ENCODE results near the gene PDIK1L. TPM values are rescaled to one million over a fixed set of nuclear protein-coding genes. Genes with fewer than 3 reads are reported as not detected.

Gene PDIK1L
- total and polyA plus RNA-seq, 10 donors = 2.5 to 14.1 (median 10.5) TPM

DNA sequence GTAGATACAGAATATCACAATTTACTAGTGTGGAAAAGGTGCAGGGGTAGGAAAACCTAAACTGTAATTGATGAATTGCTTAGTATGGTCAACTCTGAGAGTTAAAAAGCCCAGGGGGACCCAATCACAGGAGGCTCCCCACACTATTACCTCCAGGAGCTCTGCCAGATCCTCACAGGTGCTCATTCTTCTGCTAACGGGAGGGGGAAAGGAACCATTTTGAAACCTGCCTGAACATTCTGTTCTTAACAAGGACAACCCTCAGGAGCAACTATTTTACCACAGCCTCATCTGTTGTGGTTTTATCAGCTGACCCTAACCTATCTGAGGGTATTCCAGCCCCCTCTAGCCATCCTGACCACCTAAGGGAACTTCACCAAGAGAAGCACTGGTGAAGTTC is 19.1 kb downstream of the PDIK1L start:
- 65 to 89% (median 71%) methylated on average over 1 of the region's 1 CpG for WGBS, 5 donors
- Histone ChIP-seq H3K36me3 (no peaks in the 10 kb centered on the region), H3K9me3 (peaks cover 0 to 10% (median 0%) of the 10 kb centered on the region in 8 donors), H3K4me1 (peaks cover 0 to 29% (median 23%) of the 10 kb centered on the region in 6 donors), H3K27me3 (replicated peaks in 1 of 7) (no peaks in the 10 kb centered on the region), H3K27ac (no peak overlapping the region), H3K4me3 (no peak overlapping the region)
- TF ChIP-seq, protein P1, sequence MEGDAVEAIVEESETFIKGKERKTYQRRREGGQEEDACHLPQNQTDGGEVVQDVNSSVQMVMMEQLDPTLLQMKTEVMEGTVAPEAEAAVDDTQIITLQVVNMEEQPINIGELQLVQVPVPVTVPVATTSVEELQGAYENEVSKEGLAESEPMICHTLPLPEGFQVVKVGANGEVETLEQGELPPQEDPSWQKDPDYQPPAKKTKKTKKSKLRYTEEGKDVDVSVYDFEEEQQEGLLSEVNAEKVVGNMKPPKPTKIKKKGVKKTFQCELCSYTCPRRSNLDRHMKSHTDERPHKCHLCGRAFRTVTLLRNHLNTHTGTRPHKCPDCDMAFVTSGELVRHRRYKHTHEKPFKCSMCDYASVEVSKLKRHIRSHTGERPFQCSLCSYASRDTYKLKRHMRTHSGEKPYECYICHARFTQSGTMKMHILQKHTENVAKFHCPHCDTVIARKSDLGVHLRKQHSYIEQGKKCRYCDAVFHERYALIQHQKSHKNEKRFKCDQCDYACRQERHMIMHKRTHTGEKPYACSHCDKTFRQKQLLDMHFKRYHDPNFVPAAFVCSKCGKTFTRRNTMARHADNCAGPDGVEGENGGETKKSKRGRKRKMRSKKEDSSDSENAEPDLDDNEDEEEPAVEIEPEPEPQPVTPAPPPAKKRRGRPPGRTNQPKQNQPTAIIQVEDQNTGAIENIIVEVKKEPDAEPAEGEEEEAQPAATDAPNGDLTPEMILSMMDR (IDR thresholded peaks at IDR 0.05 in 8 of 11, conservative IDR thresholded peaks at IDR 0.05 in 3 of 11) = no peak
- TF ChIP-seq POLR2AphosphoS5 (IDR thresholded peaks at IDR 0.05) = no peak
- TF ChIP-seq POLR2A (IDR thresholded peaks at IDR 0.05) = no peak
- intact Hi-C loops (cut with DNase I; ENCODE audit: low total_unique reads) = no loop called here
- no peak for DNase-seq

DNA sequence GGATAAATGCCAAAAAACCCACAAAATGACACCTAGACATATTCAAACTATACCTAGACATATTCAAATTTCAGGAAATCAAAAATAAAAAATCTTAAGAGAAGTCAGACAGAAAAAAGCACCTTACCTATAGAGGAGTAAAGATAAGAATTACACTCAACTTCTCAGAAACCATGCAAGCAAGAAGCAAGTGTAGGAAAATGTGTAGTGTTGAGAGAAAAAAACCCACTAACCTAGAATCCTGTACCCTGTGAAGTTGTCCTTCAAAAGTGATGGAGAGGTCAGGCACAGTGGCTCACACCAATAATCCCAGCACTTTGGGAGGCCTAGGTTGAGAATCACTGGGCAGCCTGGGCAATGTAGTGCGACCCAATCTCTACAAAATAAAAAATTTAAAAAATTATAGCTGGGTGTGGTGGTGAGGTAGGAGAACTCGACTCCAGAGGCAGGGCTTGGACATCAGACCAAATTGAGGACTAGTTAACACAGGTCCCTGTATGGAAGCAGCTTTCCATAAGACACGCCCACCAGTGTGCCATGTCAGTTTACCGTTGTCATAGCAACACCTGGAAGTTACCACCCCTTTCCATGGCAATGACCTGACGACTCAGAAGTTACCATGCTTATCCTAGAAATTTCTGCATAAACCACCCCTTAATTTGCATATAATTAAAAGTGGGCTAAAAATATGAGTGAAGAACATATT is 20.7 kb downstream of the PDIK1L start:
- DNase-seq = no peak
- Histone ChIP-seq H3K4me1 (peaks cover 0 to 13% (median 7%) of the 10 kb centered on the region in 6 donors), H3K27me3 (replicated peaks in 1 of 7) (no peaks in the 10 kb centered on the region), H3K27ac (no peak overlapping the region), H3K36me3 (no peaks in the 10 kb centered on the region), H3K9me3 (peaks cover 0 to 10% (median 0%) of the 10 kb centered on the region in 8 donors), H3K4me3 (no peak overlapping the region)
- TF ChIP-seq, protein P1 (IDR thresholded peaks at IDR 0.05 in 8 of 11, conservative IDR thresholded peaks at IDR 0.05 in 3 of 11) = no peak
- TF ChIP-seq POLR2A (IDR thresholded peaks at IDR 0.05) = no peak
- TF ChIP-seq POLR2AphosphoS5 (IDR thresholded peaks at IDR 0.05) = no peak
- WGBS, 5 donors = 81 to 89% (median 86%) methylated on average over 5 of the region's 5 CpGs
- intact Hi-C loops (cut with DNase I; ENCODE audit: low total_unique reads) = no loop called here

DNA sequence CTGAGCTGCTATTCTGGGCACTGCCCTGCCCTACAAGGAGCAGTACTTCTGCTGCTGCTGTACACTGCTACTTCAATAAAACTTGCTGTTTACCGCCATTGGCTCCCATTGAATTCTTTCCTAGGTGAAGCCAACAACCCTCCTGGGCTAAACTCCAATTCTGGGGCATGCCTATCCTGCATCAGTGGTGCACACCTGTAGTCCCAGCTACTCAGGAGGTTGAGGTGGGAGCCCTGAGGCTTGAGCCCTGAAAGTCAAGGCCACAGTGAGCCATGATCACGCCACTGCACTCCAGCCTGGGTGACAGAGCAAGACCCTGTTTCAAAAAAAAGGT is 21.2 kb downstream of the PDIK1L start:
- WGBS, 5 donors = 94 to 100% (median 95%) methylated on average over 2 of the region's 2 CpGs
- H3K27ac ChIP-seq = no peak overlapping the region
- TF ChIP-seq POLR2A (IDR thresholded peaks at IDR 0.05) (no peak), POLR2AphosphoS5 (IDR thresholded peaks at IDR 0.05) (no peak)
- TF ChIP-seq, protein P1 (IDR thresholded peaks at IDR 0.05 in 8 of 11, conservative IDR thresholded peaks at IDR 0.05 in 3 of 11) = no peak
- peaks cover 0 to 8% (median 2%) of the 10 kb centered on the region in 6 donors for H3K4me1 ChIP-seq
- no peaks in the 10 kb centered on the region for H3K27me3 ChIP-seq (replicated peaks in 1 of 7)
- H3K9me3 ChIP-seq = peaks cover 0 to 10% (median 0%) of the 10 kb centered on the region in 8 donors
- H3K36me3 ChIP-seq = no peaks in the 10 kb centered on the region
- no peak overlapping the region for H3K4me3 ChIP-seq
- no peak for DNase-seq
- intact Hi-C loops (cut with DNase I; ENCODE audit: low total_unique reads) = no loop called here

DNA sequence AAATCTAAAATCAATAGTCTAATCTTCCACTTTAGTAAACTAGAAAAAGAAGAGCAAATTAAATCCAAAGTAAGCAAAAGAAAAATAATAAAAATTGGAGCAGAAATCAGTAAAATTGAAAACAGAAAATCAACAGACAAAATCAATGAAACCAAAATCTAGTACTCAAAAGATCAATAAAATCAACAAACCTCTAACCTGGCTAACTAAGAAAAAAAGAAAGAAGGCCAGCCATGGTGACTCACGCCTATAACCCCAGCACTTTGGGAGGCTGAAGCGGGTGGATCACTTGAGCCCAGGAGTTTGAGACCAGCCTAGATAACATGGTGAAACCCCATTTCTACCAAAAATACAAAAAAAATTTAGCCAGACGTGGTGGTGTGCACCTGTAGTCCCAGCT is 22.8 kb downstream of the PDIK1L start:
- Histone ChIP-seq H3K4me3 (no peak overlapping the region), H3K27me3 (replicated peaks in 1 of 7) (no peaks in the 10 kb centered on the region), H3K36me3 (no peaks in the 10 kb centered on the region), H3K9me3 (peaks cover 0 to 10% (median 0%) of the 10 kb centered on the region in 8 donors), H3K4me1 (peaks cover 0 to 6% (median 0%) of the 10 kb centered on the region in 6 donors), H3K27ac (no peak overlapping the region)
- 90 to 100% (median 93%) methylated on average over 3 of the region's 3 CpGs for WGBS, 5 donors
- intact Hi-C loops (cut with DNase I; ENCODE audit: low total_unique reads) = no loop called here
- DNase-seq = no peak
- TF ChIP-seq POLR2A (IDR thresholded peaks at IDR 0.05) (no peak), POLR2AphosphoS5 (IDR thresholded peaks at IDR 0.05) (no peak)
- TF ChIP-seq, protein P1 (IDR thresholded peaks at IDR 0.05 in 8 of 11, conservative IDR thresholded peaks at IDR 0.05 in 3 of 11) = no peak
